MM.1S (cell line): Measurements from ENCODE around the gene ACAA2.

Source experiments
- CTCF ChIP-seq: fragments of 300-600 bp; sonication (generic); IDR thresholded peaks from 2 replicates; pipeline ENCODE4 v1.5.1; 2016; ENCODE audit warnings: antibody characterized with exemption, low read length, mixed read lengths
- EZH2 ChIP-seq: fragments of 300-600 bp; sonication (generic); optimal IDR thresholded peaks from 2 replicates; pipeline ENCODE3; 2017; ENCODE audit warnings: low read depth, mild to moderate bottlenecking, antibody characterized with exemption, low read length, mixed read lengths
- EZH2phosphoT487 ChIP-seq: fragments of 300-600 bp; sonication (generic); IDR thresholded peaks from 2 replicates; pipeline ENCODE4 v1.6.1; 2018; ENCODE audit warnings: antibody characterized with exemption, low read length

- no peak for TF ChIP-seq CTCF
- TF ChIP-seq EZH2phosphoT487, result no peak
- no peak for TF ChIP-seq EZH2
These were observed 25.0 kb upstream of the ACAA2 start for GRCh38 chr18:49838381-49838780.
